IMR-90 (cell line): Measurements from ENCODE around the gene RNF151. TPM values are rescaled to one million over a fixed set of nuclear protein-coding genes. Genes with fewer than 3 reads are reported as not detected.

Source experiments
- ATAC-seq: fragments of 200-7000 bp; cut with Tn5 transposase; 2 replicates; pipeline ENCODE4 v1.9.1; 2020; ENCODE audit warnings: low read depth, mild to moderate bottlenecking, moderate library complexity
- BruUV-seq: library from RNA; stranded (reverse); fragments of 400-500 nt; replicated peaks from 2 replicates; lab custom pipeline; 2021; lab: Mats Ljungman, UMichigan
- CTCF ChIA-PET: fragments of 300-600 bp; formaldehyde crosslinking; extraction: SDS; loops from one replicate; lab custom pipeline; 2021; ENCODE audit warnings: antibody characterized with exemption; lab: Yijun Ruan, JAX
- POLR2A ChIA-PET: fragments of 300-600 bp; sonication (Branson Sonifier 250); formaldehyde crosslinking; loops from one replicate; lab custom pipeline; 2022; ENCODE audit warnings: antibody characterized with exemption; ENCODE audit not compliant: unreplicated experiment; lab: Charles Lee
- DNase-seq: peaks from one replicate; pipeline ENCODE4 v3.0.0; 2013
- H2AFZ ChIP-seq: replicated peaks from 2 replicates; pipeline ENCODE3; 2013; ENCODE audit warnings: low read length, mild to moderate bottlenecking; ENCODE audit not compliant: poor library complexity
- H2AK5ac ChIP-seq: 2 replicates; pipeline ENCODE4 v1.6.1; 2013; ENCODE audit warnings: low read depth, low read length, inconsistent platforms
- H2AK9ac ChIP-seq: replicated peaks from 2 replicates; pipeline ENCODE3; 2013; ENCODE audit warnings: mild to moderate bottlenecking, low read depth, low read length, moderate library complexity; ENCODE audit not compliant: poor library complexity
- H2BK120ac ChIP-seq: 2 replicates; pipeline ENCODE4 v1.6.1; 2013; ENCODE audit warnings: low read depth, low read length, inconsistent platforms
- H2BK15ac ChIP-seq: 3 replicates; pipeline ENCODE4 v1.6.1; 2013; ENCODE audit warnings: low read depth, low read length, inconsistent platforms
- H2BK20ac ChIP-seq: 2 replicates; pipeline ENCODE4 v1.6.1; 2013; ENCODE audit warnings: low read depth, mild to moderate bottlenecking, inconsistent platforms, low read length, moderate library complexity
- H2BK5ac ChIP-seq: 2 replicates; pipeline ENCODE4 v1.6.1; 2013; ENCODE audit warnings: mild to moderate bottlenecking, low read depth, low read length, inconsistent platforms; ENCODE audit not compliant: poor library complexity, severe bottlenecking
- H3K14ac ChIP-seq: replicated peaks from 2 replicates; pipeline ENCODE4 v1.6.1; 2013; ENCODE audit warnings: low read depth, low read length, inconsistent platforms
- H3K18ac ChIP-seq: 2 replicates; pipeline ENCODE4 v1.6.1; 2013; ENCODE audit warnings: low read depth, low read length, control low read depth
- H3K23ac ChIP-seq: 2 replicates; pipeline ENCODE4 v1.6.1; 2013; ENCODE audit warnings: low read depth, low read length, inconsistent platforms
- H3K27ac ChIP-seq: 2 replicates; pipeline ENCODE4 v1.5.1; 2013; ENCODE audit warnings: mild to moderate bottlenecking, control low read depth, low read length; ENCODE audit not compliant: insufficient read depth
- H3K27me3 ChIP-seq: 2 replicates; pipeline ENCODE4 v1.6.1; 2013; ENCODE audit warnings: low read length; ENCODE audit not compliant: control insufficient read depth, insufficient read depth
- H3K36me3 ChIP-seq: 2 replicates; pipeline ENCODE4 v1.6.1; 2013; ENCODE audit warnings: low read length, mixed read lengths; ENCODE audit not compliant: control insufficient read depth, insufficient read depth
- H3K4ac ChIP-seq: 2 replicates; pipeline ENCODE4 v1.6.1; 2013; ENCODE audit warnings: low read depth, low read length, inconsistent platforms
- H3K4me1 ChIP-seq: 2 replicates; pipeline ENCODE4 v1.6.1; 2013; ENCODE audit warnings: low read length, mixed read lengths; ENCODE audit not compliant: control insufficient read depth, insufficient read depth
- H3K4me2 ChIP-seq: 2 replicates; pipeline ENCODE4 v1.6.1; 2013; ENCODE audit warnings: low read depth, mild to moderate bottlenecking, control low read depth, low read length, moderate library complexity
- H3K4me3 ChIP-seq: 2 replicates; pipeline ENCODE4 v1.5.1; 2013; ENCODE audit warnings: low read depth, mild to moderate bottlenecking, control low read depth, low read length, moderate library complexity; ENCODE audit not compliant: insufficient read depth
- H3K56ac ChIP-seq: 2 replicates; pipeline ENCODE4 v1.6.1; 2013; ENCODE audit warnings: low read length, inconsistent platforms; ENCODE audit not compliant: insufficient read depth; ENCODE audit errors: extremely low read depth
- H3K79me1 ChIP-seq, 2 experiments: 2 replicates each; pipeline ENCODE4 v1.6.1; 2013; ENCODE audit warnings: low read length in 2 of 2, inconsistent platforms in 1 of 2, low read depth in 1 of 2
- H3K9ac ChIP-seq: 2 replicates; pipeline ENCODE4 v1.6.1; 2013; ENCODE audit warnings: low read depth, low read length, control low read depth
- H3K9me1 ChIP-seq: 2 replicates; pipeline ENCODE4 v1.6.1; 2013; ENCODE audit warnings: low read length, inconsistent platforms; ENCODE audit not compliant: insufficient read depth
- H3K9me3 ChIP-seq: 2 replicates; pipeline ENCODE4 v1.6.1; 2013; ENCODE audit warnings: low read length; ENCODE audit not compliant: control insufficient read depth, insufficient read depth
- H4K20me1 ChIP-seq: 2 replicates; pipeline ENCODE4 v1.6.1; 2013; ENCODE audit warnings: low read length, inconsistent platforms; ENCODE audit not compliant: insufficient read depth
- H4K5ac ChIP-seq: 2 replicates; pipeline ENCODE4 v1.6.1; 2013; ENCODE audit warnings: mild to moderate bottlenecking, low read depth, low read length, control low read depth
- H4K8ac ChIP-seq, 2 experiments: 2 replicates each; pipeline ENCODE4 v1.6.1; 2013; ENCODE audit warnings: low read depth in 2 of 2, low read length in 2 of 2, control low read depth in 1 of 2, inconsistent platforms in 1 of 2
- H4K91ac ChIP-seq: 2 replicates; pipeline ENCODE4 v1.6.1; 2013; ENCODE audit warnings: low read depth, low read length, inconsistent platforms; ENCODE audit not compliant: insufficient read depth
- BHLHE40 ChIP-seq: fragments of 150-350 bp; IDR thresholded peaks from 2 replicates; pipeline ENCODE4 v1.6.1; 2016; ENCODE audit warnings: mild to moderate bottlenecking, low read depth, low read length
- CEBPB ChIP-seq: IDR thresholded peaks from 2 replicates; pipeline ENCODE4 v1.6.1; 2012; ENCODE audit warnings: low read depth, low read length, improper control_type of control experiment
- ELK1 ChIP-seq: fragments of 150-350 bp; IDR thresholded peaks from 2 replicates; pipeline ENCODE4 v1.6.1; 2016; ENCODE audit warnings: low read depth, mild to moderate bottlenecking, low read length, moderate library complexity, borderline replicate concordance
- MAZ ChIP-seq: IDR thresholded peaks from 2 replicates; pipeline ENCODE4 v1.6.1; 2012; ENCODE audit warnings: low read depth, mild to moderate bottlenecking, low read length, improper control_type of control experiment, moderate library complexity, borderline replicate concordance
- MXI1 ChIP-seq: IDR thresholded peaks from 2 replicates; pipeline ENCODE4 v1.6.1; 2012; ENCODE audit warnings: low read depth, mild to moderate bottlenecking, low read length, moderate library complexity, borderline replicate concordance
- RAD21 ChIP-seq: IDR thresholded peaks from 2 replicates; pipeline ENCODE4 v1.6.1; 2012; ENCODE audit warnings: low read length, improper control_type of control experiment
- RCOR1 ChIP-seq: IDR thresholded peaks from 2 replicates; pipeline ENCODE4 v1.6.1; 2012; ENCODE audit warnings: mild to moderate bottlenecking, low read length, improper control_type of control experiment; ENCODE audit not compliant: insufficient replicate concordance
- RFX5 ChIP-seq: IDR thresholded peaks from 2 replicates; pipeline ENCODE4 v1.8.0; 2012; ENCODE audit warnings: low read depth, mild to moderate bottlenecking, low read length, moderate library complexity
- SMC3 ChIP-seq: fragments of 150-350 bp; IDR thresholded peaks from 2 replicates; pipeline ENCODE4 v1.6.1; 2016; ENCODE audit warnings: low read depth, mild to moderate bottlenecking, antibody characterized with exemption, low read length, moderate library complexity
- WGBS, 2 experiments: methylation state at CpG; one replicate each; pipeline versions ENCODE4 v1.1.5 to v1.1.7; 2013; ENCODE audit warnings: missing lambda C conversion rate in 2 of 2; ENCODE audit not compliant: insufficient read length in 1 of 2; ENCODE audit errors: extremely low coverage in 2 of 2; 5-methylcytosine and 5-hydroxymethylcytosine counted together
- dilution Hi-C: fragments of 300-500 bp; cut with HindIII; formaldehyde crosslinking; loops from one replicate; pipeline ENCODE4 v1.14.3; 2018; ENCODE audit warnings: low sequenced_read_pairs; ENCODE audit not compliant: unreplicated experiment
- in situ Hi-C: fragments of 300-500 bp; cut with MboI; formaldehyde crosslinking; loops from 3 replicates; pipeline ENCODE4 v1.14.3; 2019; ENCODE audit warnings: low sequenced_read_pairs, inconsistent platforms, mixed read lengths
- intact Hi-C: fragments of 100-400 bp; cut with micrococcal nuclease; formaldehyde crosslinking; loops from 2 replicates; pipeline ENCODE4 v1.10.0; 2022
- polyA plus RNA-seq, 3 experiments: library from polyadenylated mRNA; depleted of rRNA; stranded (reverse); fragments of >200 nt; gene quantifications; 2 replicates each; pipeline ENCODE4 v1.2.3, GENCODE V29; 2012; ENCODE audit warnings: low replicate concordance in 1 of 3
- total RNA-seq: library from RNA; depleted of rRNA; stranded (reverse); fragments of >200 nt; gene quantifications from 2 replicates; pipeline ENCODE4 v1.2.3, GENCODE V29; 2012

RNF151 gene
- total and polyA plus RNA-seq, 2 of the 4 experiments (the other 2 are of a cell fraction) = not detected

GRCh38 chr16:1942047-1942809, 24.4 kb upstream of the RNF151 start:
- DNase-seq (no peak), ATAC-seq (no peak)
- Histone ChIP-seq H3K56ac (no peak overlapping the region), H3K23ac (no peak overlapping the region), H3K18ac (no peak overlapping the region), H3K9me1 (no peaks in the 10 kb centered on the region), H3K27me3 (no peaks in the 10 kb centered on the region), H3K4me2 (peak overlapping the region; percentile 76), H4K5ac (peak overlapping the region; percentile 14; the same call in 1 of the 2 replicates), H2AK9ac (peak overlapping the region; percentile 35), H2AK5ac (peak overlapping the region; percentile 25; the same call in 1 of the 2 replicates), H3K9me3 (no peaks in the 10 kb centered on the region), H3K27ac (peak overlapping the region; percentile 22; the same call in 1 of the 2 replicates), H3K36me3 (peaks cover 21% of the 10 kb centered on the region), H2AFZ (peak overlapping the region; percentile 95), H3K4me1 (peaks cover 5% of the 10 kb centered on the region; the same call in 1 of the 2 replicates), H2BK20ac (no peak overlapping the region), H4K91ac (no peak overlapping the region), H4K20me1 (no peaks in the 10 kb centered on the region), H3K79me1 (peaks cover 9 to 13% of the 10 kb centered on the region in 2 experiments; a peak in 3 of 4 replicates), H2BK120ac (no peak overlapping the region), H2BK15ac (no peak overlapping the region), H3K4ac (peak overlapping the region; percentile 5; the same call in 1 of the 2 replicates), H2BK5ac (no peak overlapping the region), H4K8ac (peak overlapping the region in 1 of 2 experiments; percentile 16; a peak in 2 of 4 replicates), H3K14ac (no peak overlapping the region), H3K9ac (peak overlapping the region; percentile 64), H3K4me3 (peak overlapping the region; percentile 83)
- no peak for TF ChIP-seq MAZ
- no peak for TF ChIP-seq RAD21
- no peak for TF ChIP-seq SMC3
- no peak for TF ChIP-seq ELK1
- no peak for TF ChIP-seq BHLHE40
- TF ChIP-seq RFX5 = no peak
- TF ChIP-seq CEBPB = no peak
- TF ChIP-seq RCOR1 = no peak
- no peak for TF ChIP-seq MXI1
- dilution Hi-C loops = no loop called here
- intact Hi-C loops = no loop called here
- 67% methylated on average over 2 of the region's 17 CpGs; no CpG with 5 or more reads in 1 of the 2 experiments for WGBS, 2 experiments
- ChIA-PET POLR2A (interaction anchor here (1.2 kb wide), 1 partner anchor 22 kb away, joined by 3 read pairs; the partner anchor contains the start of gene RPS2), CTCF (interaction anchor here (1.3 kb wide), 1 partner anchor 129 kb away, joined by 4 read pairs; no protein-coding TSS in a partner anchor)
- in situ Hi-C loops = no loop called here
- BruUV-seq = no TSS peak
